ENCODE data around the gene NR1H2.
"Not testable (repeated sequence)": the region's sequence is repeated elsewhere in the genome, so short reads cannot be mapped to it uniquely, and the experiment has no call there.

The NR1H2 gene

GRCh38 chr19:50379602-50380001 lies 3.3 kb downstream of the NR1H2 start:
- DNase-seq, result no peak

GRCh38 chr19:50380137-50380536 lies 3.9 kb downstream of the NR1H2 start:
- DNase-seq, result no peak

- no peak for DNase-seq
Observed at GRCh38 chr19:50380751-50381151, 4.5 kb downstream of the NR1H2 start.

GRCh38 chr19:50381881-50382729 lies 5.8 kb downstream of the NR1H2 start:
- no peak for DNase-seq

GRCh38 chr19:50383001-50383851 lies 7.0 kb downstream of the NR1H2 start:
- no peak for DNase-seq

GRCh38 chr19:50383852-50384684 lies 7.8 kb downstream of the NR1H2 start, which contains the start of gene POLD1:
Gene POLD1 (plus strand): TSS chr19:50384347. CDS start chr19:50398852, 14,505 bp downstream.
- peak; percentile 100 for DNase-seq

- peak; percentile 62 for DNase-seq
Observed at GRCh38 chr19:50384685-50385535, 8.7 kb downstream of the NR1H2 start.

GRCh38 chr19:50387176-50387867 lies 11.1 kb downstream of the NR1H2 start:
- no peak for DNase-seq

- DNase-seq, result no peak
Observed at GRCh38 chr19:50387868-50388245, 11.6 kb downstream of the NR1H2 start.

- not testable (repeated sequence) for DNase-seq
Observed at GRCh38 chr19:50390295-50390694, 14.0 kb downstream of the NR1H2 start.

GRCh38 chr19:50390952-50391351 lies 14.7 kb downstream of the NR1H2 start:
- DNase-seq, result not testable (repeated sequence)

GRCh38 chr19:50392759-50393158 lies 16.5 kb downstream of the NR1H2 start:
- DNase-seq, result no peak

GRCh38 chr19:50393589-50393988 lies 17.3 kb downstream of the NR1H2 start:
- DNase-seq, result no peak

- no peak for DNase-seq
Observed at GRCh38 chr19:50394017-50394416, 17.8 kb downstream of the NR1H2 start.

- no peak for DNase-seq
Observed at GRCh38 chr19:50398675-50399367, 22.6 kb downstream of the NR1H2 start.

GRCh38 chr19:50399368-50399745 lies 23.1 kb downstream of the NR1H2 start:
- DNase-seq, result no peak

- DNase-seq, result no peak
Observed at GRCh38 chr19:50401605-50402450, 25.6 kb downstream of the NR1H2 start.

GRCh38 chr19:50402544-50403301 lies 26.5 kb downstream of the NR1H2 start:
- DNase-seq, result no peak

Data from hematopoietic multipotent progenitor cell treated with erythropoietin and hydrocortisone succinate and interleukin-3 and kit ligand, for 6 days (in vitro differentiated cells).